Measurements from ENCODE around the gene ADAMTS2.

The ADAMTS2 gene

GRCh38 chr5:179150011-179150410 lies 195.2 kb downstream of the ADAMTS2 start:
- no peak overlapping the region for H3K4me3 ChIP-seq
- no peak overlapping the region for H3K27ac ChIP-seq
- no peak overlapping the region for H3K9ac ChIP-seq (ENCODE audit: insufficient read length)
- H3K9me3 ChIP-seq (ENCODE audit: low read depth, low read length), result no peaks in the 10 kb centered on the region
- DNase-seq (ENCODE audit: low read depth, low spot score), result no peak
- H3K36me3 ChIP-seq (ENCODE audit: insufficient read depth, low read length), result no peaks in the 10 kb centered on the region
- TF ChIP-seq POLR2AphosphoS5 (IDR thresholded peaks at IDR 0.05; ENCODE audit: borderline replicate concordance, low read depth, low read length), result no peak
- TF ChIP-seq EZH2 (IDR thresholded peaks at IDR 0.05), result no peak
- no peak for TF ChIP-seq FOXP2 (optimal IDR thresholded peaks at IDR 0.05; ENCODE audit: control extremely low read depth, extremely low read length, insufficient read depth)

GRCh38 chr5:179149278-179149677 lies 196.0 kb downstream of the ADAMTS2 start:
- H3K36me3 ChIP-seq (ENCODE audit: insufficient read depth, low read length), result no peaks in the 10 kb centered on the region
- no peaks in the 10 kb centered on the region for H3K9me3 ChIP-seq (ENCODE audit: low read depth, low read length)
- H3K9ac ChIP-seq (ENCODE audit: insufficient read length), result no peak overlapping the region
- no peak overlapping the region for H3K4me3 ChIP-seq
- no peak overlapping the region for H3K27ac ChIP-seq
- no peak for TF ChIP-seq POLR2AphosphoS5 (IDR thresholded peaks at IDR 0.05; ENCODE audit: borderline replicate concordance, low read depth, low read length)
- no peak for TF ChIP-seq EZH2 (IDR thresholded peaks at IDR 0.05)
- no peak for TF ChIP-seq FOXP2 (optimal IDR thresholded peaks at IDR 0.05; ENCODE audit: control extremely low read depth, extremely low read length, insufficient read depth)
- no peak for DNase-seq (ENCODE audit: low read depth, low spot score)

- H3K4me3 ChIP-seq, result no peak overlapping the region
- no peak for TF ChIP-seq EZH2 (IDR thresholded peaks at IDR 0.05)
- TF ChIP-seq FOXP2 (optimal IDR thresholded peaks at IDR 0.05; ENCODE audit: control extremely low read depth, extremely low read length, insufficient read depth), result no peak
- TF ChIP-seq POLR2AphosphoS5 (IDR thresholded peaks at IDR 0.05; ENCODE audit: borderline replicate concordance, low read depth, low read length), result no peak
Observed at GRCh38 chr5:179148703-179149170, 196.5 kb downstream of the ADAMTS2 start.

GRCh38 chr5:179147991-179148702 lies 197.1 kb downstream of the ADAMTS2 start:
- no peak for DNase-seq (ENCODE audit: low read depth, low spot score)
- no peak for TF ChIP-seq FOXP2 (optimal IDR thresholded peaks at IDR 0.05; ENCODE audit: control extremely low read depth, extremely low read length, insufficient read depth)
- TF ChIP-seq POLR2AphosphoS5 (IDR thresholded peaks at IDR 0.05; ENCODE audit: borderline replicate concordance, low read depth, low read length), result no peak
- no peak for TF ChIP-seq EZH2 (IDR thresholded peaks at IDR 0.05)

More at GRCh38 chr5:179148703-179149170, 196.5 kb downstream of the ADAMTS2 start:
- Histone ChIP-seq H3K9me3 (ENCODE audit: low read depth, low read length) (no peaks in the 10 kb centered on the region), H3K27ac (no peak overlapping the region), H3K9ac (ENCODE audit: insufficient read length) (no peak overlapping the region), H3K36me3 (ENCODE audit: insufficient read depth, low read length) (no peaks in the 10 kb centered on the region)
- no peak for DNase-seq (ENCODE audit: low read depth, low spot score)

GRCh38 chr5:179146277-179146676 lies 199.0 kb downstream of the ADAMTS2 start:
- Histone ChIP-seq H3K4me3 (no peak overlapping the region), H3K9ac (ENCODE audit: insufficient read length) (no peak overlapping the region)
- no peak for TF ChIP-seq EZH2 (IDR thresholded peaks at IDR 0.05)
- TF ChIP-seq FOXP2 (optimal IDR thresholded peaks at IDR 0.05; ENCODE audit: control extremely low read depth, extremely low read length, insufficient read depth), result no peak
- TF ChIP-seq POLR2AphosphoS5 (IDR thresholded peaks at IDR 0.05; ENCODE audit: borderline replicate concordance, low read depth, low read length), result no peak

More at GRCh38 chr5:179147991-179148702, 197.1 kb downstream of the ADAMTS2 start:
- no peaks in the 10 kb centered on the region for H3K36me3 ChIP-seq (ENCODE audit: insufficient read depth, low read length)
- no peak overlapping the region for H3K9ac ChIP-seq (ENCODE audit: insufficient read length)
- no peaks in the 10 kb centered on the region for H3K9me3 ChIP-seq (ENCODE audit: low read depth, low read length)
- no peak overlapping the region for H3K4me3 ChIP-seq
- no peak overlapping the region for H3K27ac ChIP-seq

DNA sequence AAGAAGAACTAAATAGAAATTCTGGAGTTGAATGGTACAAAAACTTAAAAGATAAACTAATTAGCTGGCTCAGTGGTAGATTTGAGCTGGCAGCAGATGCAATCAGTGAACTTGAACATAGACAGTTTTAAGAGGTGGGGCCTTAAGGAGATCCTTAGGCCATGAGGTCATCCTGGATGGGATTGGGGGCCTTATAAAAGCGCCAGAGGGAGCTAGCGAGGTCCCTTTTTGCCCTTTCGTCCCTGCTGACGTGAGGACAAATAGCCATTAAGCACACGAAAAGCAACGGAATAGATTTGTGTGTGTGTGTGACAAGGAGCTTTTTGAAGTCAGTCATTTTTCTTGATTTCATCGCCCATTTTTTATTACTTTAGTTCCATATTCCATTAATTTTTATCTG lies 201.8 kb downstream of the ADAMTS2 start:
- Histone ChIP-seq H3K36me3 (ENCODE audit: insufficient read depth, low read length) (no peaks in the 10 kb centered on the region), H3K27ac (no peak overlapping the region), H3K4me3 (no peak overlapping the region), H3K9me3 (ENCODE audit: low read depth, low read length) (no peaks in the 10 kb centered on the region), H3K9ac (ENCODE audit: insufficient read length) (no peak overlapping the region)
- DNase-seq (ENCODE audit: low read depth, low spot score), result no peak
- TF ChIP-seq FOXP2 (optimal IDR thresholded peaks at IDR 0.05; ENCODE audit: control extremely low read depth, extremely low read length, insufficient read depth) (no peak), POLR2AphosphoS5 (IDR thresholded peaks at IDR 0.05; ENCODE audit: borderline replicate concordance, low read depth, low read length) (no peak), EZH2 (IDR thresholded peaks at IDR 0.05) (no peak)

More at GRCh38 chr5:179146277-179146676, 199.0 kb downstream of the ADAMTS2 start:
- no peak for DNase-seq (ENCODE audit: low read depth, low spot score)
- no peak overlapping the region for H3K27ac ChIP-seq
- no peaks in the 10 kb centered on the region for H3K36me3 ChIP-seq (ENCODE audit: insufficient read depth, low read length)
- no peaks in the 10 kb centered on the region for H3K9me3 ChIP-seq (ENCODE audit: low read depth, low read length)

GRCh38 chr5:179142434-179143198 lies 202.6 kb downstream of the ADAMTS2 start:
- no peaks in the 10 kb centered on the region for H3K36me3 ChIP-seq (ENCODE audit: insufficient read depth, low read length)
- no peak overlapping the region for H3K4me3 ChIP-seq
- H3K27ac ChIP-seq, result no peak overlapping the region
- H3K9ac ChIP-seq (ENCODE audit: insufficient read length), result no peak overlapping the region
- no peaks in the 10 kb centered on the region for H3K9me3 ChIP-seq (ENCODE audit: low read depth, low read length)
- TF ChIP-seq FOXP2 (optimal IDR thresholded peaks at IDR 0.05; ENCODE audit: control extremely low read depth, extremely low read length, insufficient read depth), result no peak
- TF ChIP-seq EZH2 (IDR thresholded peaks at IDR 0.05), result no peak
- no peak for TF ChIP-seq POLR2AphosphoS5 (IDR thresholded peaks at IDR 0.05; ENCODE audit: borderline replicate concordance, low read depth, low read length)
- no peak for DNase-seq (ENCODE audit: low read depth, low spot score)

GRCh38 chr5:179141867-179142266 lies 203.4 kb downstream of the ADAMTS2 start:
- no peaks in the 10 kb centered on the region for H3K36me3 ChIP-seq (ENCODE audit: insufficient read depth, low read length)
- no peak overlapping the region for H3K27ac ChIP-seq
- no peak overlapping the region for H3K4me3 ChIP-seq
- H3K9me3 ChIP-seq (ENCODE audit: low read depth, low read length), result no peaks in the 10 kb centered on the region
- no peak overlapping the region for H3K9ac ChIP-seq (ENCODE audit: insufficient read length)
- no peak for DNase-seq (ENCODE audit: low read depth, low spot score)
- no peak for TF ChIP-seq EZH2 (IDR thresholded peaks at IDR 0.05)
- TF ChIP-seq FOXP2 (optimal IDR thresholded peaks at IDR 0.05; ENCODE audit: control extremely low read depth, extremely low read length, insufficient read depth), result no peak
- TF ChIP-seq POLR2AphosphoS5 (IDR thresholded peaks at IDR 0.05; ENCODE audit: borderline replicate concordance, low read depth, low read length), result no peak
